ENCODE data around the gene IGFBP5.

GRCh38 chr2:216637472-216637871, 57.9 kb downstream of the IGFBP5 start:
- no peak for TF ChIP-seq CTCF (IDR thresholded peaks at IDR 0.05; ENCODE audit: low read depth, low read length)
- no peak for TF ChIP-seq EZH2phosphoT487 (IDR thresholded peaks at IDR 0.05; ENCODE audit: low read depth)
